WTC11 (cell line): ENCODE data around the gene FBXO15. TPM values are rescaled to one million over a fixed set of nuclear protein-coding genes. Genes with fewer than 3 reads are reported as not detected.

Experiments used
- ATAC-seq: fragments of 200-7000 bp; cut with Tn5 transposase; 2 replicates; pipeline ENCODE4 v1.10.0; 2021; ENCODE audit warnings: mild to moderate bottlenecking, moderate library complexity
- CTCF ChIA-PET: fragments of 300-600 bp; sonication (Branson Sonifier 250); formaldehyde crosslinking; loops from one replicate; lab custom pipeline; 2021; ENCODE audit warnings: antibody characterized with exemption; lab: Charles Lee
- POLR2A ChIA-PET: fragments of 350-600 bp; sonication (Branson Sonifier 250); formaldehyde crosslinking; loops from one replicate; lab custom pipeline; 2021; ENCODE audit warnings: antibody characterized with exemption; lab: Charles Lee
- DNase-seq: peaks from one replicate; pipeline ENCODE4 v3.0.0; 2021; ENCODE audit warnings: low spot score
- H3K27ac Mint-ChIP-seq: 2 replicates; pipeline ENCODE4 v1.8.0; 2021; ENCODE audit warnings: mixed read lengths
- H3K27me3 Mint-ChIP-seq: 2 replicates; pipeline ENCODE4 v1.8.0; 2021; ENCODE audit warnings: low read depth, mild to moderate bottlenecking, moderate library complexity, mixed read lengths
- H3K36me3 Mint-ChIP-seq: 2 replicates; pipeline ENCODE4 v1.8.0; 2021; ENCODE audit warnings: mixed read lengths
- H3K4me1 Mint-ChIP-seq: 2 replicates; pipeline ENCODE4 v1.8.0; 2022; ENCODE audit warnings: mixed read lengths
- H3K4me3 Mint-ChIP-seq: 2 replicates; pipeline ENCODE4 v1.8.0; 2021; ENCODE audit warnings: mild to moderate bottlenecking, moderate library complexity, mixed read lengths
- H3K9me3 Mint-ChIP-seq: 2 replicates; pipeline ENCODE4 v1.8.0; 2021; ENCODE audit warnings: mixed read lengths
- FOXJ3 ChIP-seq: sonication (generic); formaldehyde crosslinking; IDR thresholded peaks from 2 replicates; pipeline ENCODE4 v1.9.0; 2021; ENCODE audit warnings: missing genetic modification reagents, mild to moderate bottlenecking, borderline replicate concordance
- FOXK1 ChIP-seq: sonication (generic); formaldehyde crosslinking; IDR thresholded peaks from 2 replicates; pipeline ENCODE4 v1.8.0; 2022; ENCODE audit warnings: mild to moderate bottlenecking, moderate library complexity, missing genetic modification reagents
- HMGA2 ChIP-seq: fragments of 250-450 bp; sonication (Bioruptor Pico); IDR thresholded peaks from 2 replicates; pipeline ENCODE4 v1.4.0; 2021; ENCODE audit warnings: mild to moderate bottlenecking, moderate library complexity
- NR1H2 ChIP-seq: sonication (generic); formaldehyde crosslinking; IDR thresholded peaks from 2 replicates; pipeline ENCODE4 v1.9.0; 2021; ENCODE audit warnings: mild to moderate bottlenecking, moderate library complexity, missing genetic modification reagents
- NR3C1 ChIP-seq: sonication (generic); formaldehyde crosslinking; conservative IDR thresholded peaks from 2 replicates; pipeline ENCODE4 v1.8.1; 2023; ENCODE audit warnings: low read depth, mild to moderate bottlenecking, missing genetic modification reagents
- RELA ChIP-seq: sonication (generic); formaldehyde crosslinking; IDR thresholded peaks from 2 replicates; pipeline ENCODE4 v1.8.1; 2022; ENCODE audit warnings: missing genetic modification reagents, mild to moderate bottlenecking, borderline replicate concordance
- SMAD4 ChIP-seq: sonication (generic); formaldehyde crosslinking; IDR thresholded peaks from 2 replicates; pipeline ENCODE4 v1.8.0; 2022; ENCODE audit warnings: mild to moderate bottlenecking, missing genetic modification reagents
- ZBTB21 ChIP-seq: sonication (generic); formaldehyde crosslinking; IDR thresholded peaks from 2 replicates; pipeline ENCODE4 v1.8.1; 2023; ENCODE audit warnings: mild to moderate bottlenecking, missing genetic modification reagents, borderline replicate concordance
- ZNF219 ChIP-seq: sonication (generic); formaldehyde crosslinking; IDR thresholded peaks from 2 replicates; pipeline ENCODE4 v1.8.0; 2023; ENCODE audit warnings: missing genetic modification reagents, mild to moderate bottlenecking, borderline replicate concordance
- ZNF396 ChIP-seq: fragments of 250-450 bp; sonication (Bioruptor Pico); IDR thresholded peaks from 2 replicates; pipeline ENCODE4 v1.8.0; 2021; ENCODE audit warnings: mild to moderate bottlenecking, moderate library complexity, borderline replicate concordance
- total RNA-seq: library from RNA; stranded (reverse); gene quantifications from 3 replicates; pipeline ENCODE4 v1.2.3, GENCODE V29; 2021
- TF ChIP-seq, protein P1 (sequence below): fragments of 250-450 bp; sonication (Bioruptor Pico); IDR thresholded peaks from 2 replicates; pipeline ENCODE4 v1.9.0; 2021; ENCODE audit warnings: mild to moderate bottlenecking
- TF ChIP-seq, protein P2 (sequence below): sonication (generic); formaldehyde crosslinking; conservative IDR thresholded peaks from 2 replicates; pipeline ENCODE4 v1.8.1; 2023; ENCODE audit warnings: mild to moderate bottlenecking, low read depth, missing genetic modification reagents, moderate library complexity
- TF ChIP-seq, protein P3 (sequence below): sonication (generic); formaldehyde crosslinking; IDR thresholded peaks from 2 replicates; pipeline ENCODE4 v1.8.0; 2022; ENCODE audit warnings: mild to moderate bottlenecking, missing genetic modification reagents
- TF ChIP-seq, protein P4 (sequence below): sonication (generic); formaldehyde crosslinking; conservative IDR thresholded peaks from 2 replicates; pipeline ENCODE4 v1.8.1; 2022; ENCODE audit warnings: mild to moderate bottlenecking, missing genetic modification reagents
- TF ChIP-seq, protein P5 (sequence below): sonication (generic); formaldehyde crosslinking; IDR thresholded peaks from 2 replicates; pipeline ENCODE4 v1.8.0; 2023; ENCODE audit warnings: missing genetic modification reagents, mild to moderate bottlenecking, borderline replicate concordance
- TF ChIP-seq, protein P6 (sequence below): sonication (generic); formaldehyde crosslinking; IDR thresholded peaks from 2 replicates; pipeline ENCODE4 v1.8.1; 2022; ENCODE audit warnings: mild to moderate bottlenecking, moderate library complexity, missing genetic modification reagents
- TF ChIP-seq, protein P7 (sequence below): sonication (generic); formaldehyde crosslinking; IDR thresholded peaks from 2 replicates; pipeline ENCODE4 v1.8.0; 2023; ENCODE audit warnings: missing genetic modification reagents
- TF ChIP-seq, protein P8 (sequence below): sonication (generic); formaldehyde crosslinking; IDR thresholded peaks from 2 replicates; pipeline ENCODE4 v1.8.1; 2022; ENCODE audit warnings: mild to moderate bottlenecking, missing genetic modification reagents, moderate library complexity, borderline replicate concordance

FBXO15 gene
- total RNA-seq, 1 experiment from 2014 or later, result 0.96 TPM

DNA sequence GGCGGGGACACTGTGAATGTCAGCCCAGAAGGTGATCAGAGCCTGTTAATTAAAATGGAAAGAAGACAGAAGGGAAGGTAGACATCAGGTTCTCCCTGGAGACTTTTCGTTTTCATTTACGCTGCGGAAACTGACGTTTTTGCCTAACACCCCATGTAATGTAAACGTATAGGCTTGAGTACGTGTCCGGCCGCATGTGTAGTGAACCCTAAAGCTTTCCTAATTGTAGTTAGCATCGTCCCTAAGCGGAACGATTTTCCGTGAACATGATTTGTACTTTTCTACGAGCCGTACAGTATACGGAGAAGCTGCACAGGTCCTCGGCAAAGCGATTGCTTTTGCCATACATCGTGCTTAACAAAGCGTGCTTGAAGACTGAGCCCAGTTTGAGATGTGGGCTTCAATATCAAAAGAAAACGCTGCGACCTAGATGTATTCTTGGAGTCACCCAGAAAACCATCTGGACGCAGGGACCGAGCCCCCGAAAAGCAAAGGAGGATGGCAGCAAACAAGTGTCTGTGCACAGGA is 973 bp upstream of the FBXO15 start:
- ATAC-seq (no peak), DNase-seq (no peak)
- TF ChIP-seq, protein P1, sequence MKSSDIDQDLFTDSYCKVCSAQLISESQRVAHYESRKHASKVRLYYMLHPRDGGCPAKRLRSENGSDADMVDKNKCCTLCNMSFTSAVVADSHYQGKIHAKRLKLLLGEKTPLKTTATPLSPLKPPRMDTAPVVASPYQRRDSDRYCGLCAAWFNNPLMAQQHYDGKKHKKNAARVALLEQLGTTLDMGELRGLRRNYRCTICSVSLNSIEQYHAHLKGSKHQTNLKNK (CRISPR knock-in tag), result no peak
- TF ChIP-seq ZNF219 (no peak), RELA (CRISPR knock-in tag) (no peak), FOXJ3 (CRISPR knock-in tag) (no peak), HMGA2 (CRISPR knock-in tag) (no peak), NR1H2 (no peak), FOXK1 (CRISPR knock-in tag) (no peak), NR3C1 (CRISPR knock-in tag) (no peak), ZNF396 (CRISPR knock-in tag) (no peak), ZBTB21 (no peak), SMAD4 (CRISPR knock-in tag) (no peak)
- TF ChIP-seq, protein P2, sequence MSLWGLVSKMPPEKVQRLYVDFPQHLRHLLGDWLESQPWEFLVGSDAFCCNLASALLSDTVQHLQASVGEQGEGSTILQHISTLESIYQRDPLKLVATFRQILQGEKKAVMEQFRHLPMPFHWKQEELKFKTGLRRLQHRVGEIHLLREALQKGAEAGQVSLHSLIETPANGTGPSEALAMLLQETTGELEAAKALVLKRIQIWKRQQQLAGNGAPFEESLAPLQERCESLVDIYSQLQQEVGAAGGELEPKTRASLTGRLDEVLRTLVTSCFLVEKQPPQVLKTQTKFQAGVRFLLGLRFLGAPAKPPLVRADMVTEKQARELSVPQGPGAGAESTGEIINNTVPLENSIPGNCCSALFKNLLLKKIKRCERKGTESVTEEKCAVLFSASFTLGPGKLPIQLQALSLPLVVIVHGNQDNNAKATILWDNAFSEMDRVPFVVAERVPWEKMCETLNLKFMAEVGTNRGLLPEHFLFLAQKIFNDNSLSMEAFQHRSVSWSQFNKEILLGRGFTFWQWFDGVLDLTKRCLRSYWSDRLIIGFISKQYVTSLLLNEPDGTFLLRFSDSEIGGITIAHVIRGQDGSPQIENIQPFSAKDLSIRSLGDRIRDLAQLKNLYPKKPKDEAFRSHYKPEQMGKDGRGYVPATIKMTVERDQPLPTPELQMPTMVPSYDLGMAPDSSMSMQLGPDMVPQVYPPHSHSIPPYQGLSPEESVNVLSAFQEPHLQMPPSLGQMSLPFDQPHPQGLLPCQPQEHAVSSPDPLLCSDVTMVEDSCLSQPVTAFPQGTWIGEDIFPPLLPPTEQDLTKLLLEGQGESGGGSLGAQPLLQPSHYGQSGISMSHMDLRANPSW (CRISPR knock-in tag), result no peak
- TF ChIP-seq, protein P3, sequence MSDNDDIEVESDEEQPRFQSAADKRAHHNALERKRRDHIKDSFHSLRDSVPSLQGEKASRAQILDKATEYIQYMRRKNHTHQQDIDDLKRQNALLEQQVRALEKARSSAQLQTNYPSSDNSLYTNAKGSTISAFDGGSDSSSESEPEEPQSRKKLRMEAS, result no peak
- TF ChIP-seq, protein P4, sequence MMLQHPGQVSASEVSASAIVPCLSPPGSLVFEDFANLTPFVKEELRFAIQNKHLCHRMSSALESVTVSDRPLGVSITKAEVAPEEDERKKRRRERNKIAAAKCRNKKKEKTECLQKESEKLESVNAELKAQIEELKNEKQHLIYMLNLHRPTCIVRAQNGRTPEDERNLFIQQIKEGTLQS (CRISPR knock-in tag), result no peak
- TF ChIP-seq, protein P5, sequence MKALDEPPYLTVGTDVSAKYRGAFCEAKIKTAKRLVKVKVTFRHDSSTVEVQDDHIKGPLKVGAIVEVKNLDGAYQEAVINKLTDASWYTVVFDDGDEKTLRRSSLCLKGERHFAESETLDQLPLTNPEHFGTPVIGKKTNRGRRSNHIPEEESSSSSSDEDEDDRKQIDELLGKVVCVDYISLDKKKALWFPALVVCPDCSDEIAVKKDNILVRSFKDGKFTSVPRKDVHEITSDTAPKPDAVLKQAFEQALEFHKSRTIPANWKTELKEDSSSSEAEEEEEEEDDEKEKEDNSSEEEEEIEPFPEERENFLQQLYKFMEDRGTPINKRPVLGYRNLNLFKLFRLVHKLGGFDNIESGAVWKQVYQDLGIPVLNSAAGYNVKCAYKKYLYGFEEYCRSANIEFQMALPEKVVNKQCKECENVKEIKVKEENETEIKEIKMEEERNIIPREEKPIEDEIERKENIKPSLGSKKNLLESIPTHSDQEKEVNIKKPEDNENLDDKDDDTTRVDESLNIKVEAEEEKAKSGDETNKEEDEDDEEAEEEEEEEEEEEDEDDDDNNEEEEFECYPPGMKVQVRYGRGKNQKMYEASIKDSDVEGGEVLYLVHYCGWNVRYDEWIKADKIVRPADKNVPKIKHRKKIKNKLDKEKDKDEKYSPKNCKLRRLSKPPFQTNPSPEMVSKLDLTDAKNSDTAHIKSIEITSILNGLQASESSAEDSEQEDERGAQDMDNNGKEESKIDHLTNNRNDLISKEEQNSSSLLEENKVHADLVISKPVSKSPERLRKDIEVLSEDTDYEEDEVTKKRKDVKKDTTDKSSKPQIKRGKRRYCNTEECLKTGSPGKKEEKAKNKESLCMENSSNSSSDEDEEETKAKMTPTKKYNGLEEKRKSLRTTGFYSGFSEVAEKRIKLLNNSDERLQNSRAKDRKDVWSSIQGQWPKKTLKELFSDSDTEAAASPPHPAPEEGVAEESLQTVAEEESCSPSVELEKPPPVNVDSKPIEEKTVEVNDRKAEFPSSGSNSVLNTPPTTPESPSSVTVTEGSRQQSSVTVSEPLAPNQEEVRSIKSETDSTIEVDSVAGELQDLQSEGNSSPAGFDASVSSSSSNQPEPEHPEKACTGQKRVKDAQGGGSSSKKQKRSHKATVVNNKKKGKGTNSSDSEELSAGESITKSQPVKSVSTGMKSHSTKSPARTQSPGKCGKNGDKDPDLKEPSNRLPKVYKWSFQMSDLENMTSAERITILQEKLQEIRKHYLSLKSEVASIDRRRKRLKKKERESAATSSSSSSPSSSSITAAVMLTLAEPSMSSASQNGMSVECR (CRISPR knock-in tag), result no peak
- TF ChIP-seq, protein P6, sequence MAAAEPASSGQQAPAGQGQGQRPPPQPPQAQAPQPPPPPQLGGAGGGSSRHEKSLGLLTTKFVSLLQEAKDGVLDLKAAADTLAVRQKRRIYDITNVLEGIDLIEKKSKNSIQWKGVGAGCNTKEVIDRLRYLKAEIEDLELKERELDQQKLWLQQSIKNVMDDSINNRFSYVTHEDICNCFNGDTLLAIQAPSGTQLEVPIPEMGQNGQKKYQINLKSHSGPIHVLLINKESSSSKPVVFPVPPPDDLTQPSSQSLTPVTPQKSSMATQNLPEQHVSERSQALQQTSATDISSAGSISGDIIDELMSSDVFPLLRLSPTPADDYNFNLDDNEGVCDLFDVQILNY (CRISPR knock-in tag), result no peak
- TF ChIP-seq, protein P7, sequence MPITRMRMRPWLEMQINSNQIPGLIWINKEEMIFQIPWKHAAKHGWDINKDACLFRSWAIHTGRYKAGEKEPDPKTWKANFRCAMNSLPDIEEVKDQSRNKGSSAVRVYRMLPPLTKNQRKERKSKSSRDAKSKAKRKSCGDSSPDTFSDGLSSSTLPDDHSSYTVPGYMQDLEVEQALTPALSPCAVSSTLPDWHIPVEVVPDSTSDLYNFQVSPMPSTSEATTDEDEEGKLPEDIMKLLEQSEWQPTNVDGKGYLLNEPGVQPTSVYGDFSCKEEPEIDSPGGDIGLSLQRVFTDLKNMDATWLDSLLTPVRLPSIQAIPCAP (CRISPR knock-in tag), result no peak
- TF ChIP-seq, protein P8, sequence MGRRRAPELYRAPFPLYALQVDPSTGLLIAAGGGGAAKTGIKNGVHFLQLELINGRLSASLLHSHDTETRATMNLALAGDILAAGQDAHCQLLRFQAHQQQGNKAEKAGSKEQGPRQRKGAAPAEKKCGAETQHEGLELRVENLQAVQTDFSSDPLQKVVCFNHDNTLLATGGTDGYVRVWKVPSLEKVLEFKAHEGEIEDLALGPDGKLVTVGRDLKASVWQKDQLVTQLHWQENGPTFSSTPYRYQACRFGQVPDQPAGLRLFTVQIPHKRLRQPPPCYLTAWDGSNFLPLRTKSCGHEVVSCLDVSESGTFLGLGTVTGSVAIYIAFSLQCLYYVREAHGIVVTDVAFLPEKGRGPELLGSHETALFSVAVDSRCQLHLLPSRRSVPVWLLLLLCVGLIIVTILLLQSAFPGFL (CRISPR knock-in tag), result no peak
- ChIA-PET CTCF (no interaction called here), POLR2A (no interaction called here)
- Mint-ChIP-seq H3K4me3 (peak overlapping the region; percentile 98), H3K27me3 (peaks cover 16% of the 10 kb centered on the region), H3K9me3 (no peaks in the 10 kb centered on the region), H3K4me1 (peaks cover 26% of the 10 kb centered on the region), H3K27ac (peak overlapping the region; percentile 89), H3K36me3 (peaks cover 7% of the 10 kb centered on the region)
